PC-3 (cell line): ENCODE results near the gene GRM1.
"Not testable (repeated sequence)": the region's sequence is repeated elsewhere in the genome, so short reads cannot be mapped to it uniquely, and the experiment has no call there.

ENCODE experiments used
- EZH2phosphoT487 ChIP-seq: fragments of 300-600 bp; sonication (generic); IDR thresholded peaks from 2 replicates; pipeline ENCODE4 v1.6.1; 2018; ENCODE audit warnings: mild to moderate bottlenecking, antibody characterized with exemption, low read length, borderline replicate concordance
- TF ChIP-seq, protein P1 (sequence below): fragments of 300-600 bp; sonication (generic); conservative IDR thresholded peaks from 2 replicates; pipeline ENCODE4 v1.5.1; 2017; ENCODE audit warnings: antibody characterized with exemption, low read depth, mild to moderate bottlenecking, low read length

DNA sequence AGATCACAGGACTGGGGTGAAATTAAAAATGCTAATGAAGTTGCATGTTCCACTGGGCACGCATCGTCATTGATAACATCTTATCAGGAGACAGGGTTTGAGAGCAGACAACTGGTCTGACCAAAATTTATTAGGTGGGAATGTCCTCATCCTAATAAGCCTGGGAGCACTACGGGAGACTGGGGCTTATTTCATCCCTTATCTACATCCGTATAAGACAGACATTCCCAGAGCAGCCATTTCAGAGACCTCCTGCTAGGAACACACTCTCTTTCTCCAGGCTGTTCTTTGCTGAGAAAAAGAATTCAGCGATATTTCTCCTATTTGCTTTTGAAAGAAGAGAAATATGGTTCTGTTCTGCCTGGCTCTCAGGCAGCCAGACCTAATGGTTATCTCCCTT, 214.8 kb downstream of the GRM1 start:
- not testable (repeated sequence) for TF ChIP-seq EZH2phosphoT487
- TF ChIP-seq, protein P1, sequence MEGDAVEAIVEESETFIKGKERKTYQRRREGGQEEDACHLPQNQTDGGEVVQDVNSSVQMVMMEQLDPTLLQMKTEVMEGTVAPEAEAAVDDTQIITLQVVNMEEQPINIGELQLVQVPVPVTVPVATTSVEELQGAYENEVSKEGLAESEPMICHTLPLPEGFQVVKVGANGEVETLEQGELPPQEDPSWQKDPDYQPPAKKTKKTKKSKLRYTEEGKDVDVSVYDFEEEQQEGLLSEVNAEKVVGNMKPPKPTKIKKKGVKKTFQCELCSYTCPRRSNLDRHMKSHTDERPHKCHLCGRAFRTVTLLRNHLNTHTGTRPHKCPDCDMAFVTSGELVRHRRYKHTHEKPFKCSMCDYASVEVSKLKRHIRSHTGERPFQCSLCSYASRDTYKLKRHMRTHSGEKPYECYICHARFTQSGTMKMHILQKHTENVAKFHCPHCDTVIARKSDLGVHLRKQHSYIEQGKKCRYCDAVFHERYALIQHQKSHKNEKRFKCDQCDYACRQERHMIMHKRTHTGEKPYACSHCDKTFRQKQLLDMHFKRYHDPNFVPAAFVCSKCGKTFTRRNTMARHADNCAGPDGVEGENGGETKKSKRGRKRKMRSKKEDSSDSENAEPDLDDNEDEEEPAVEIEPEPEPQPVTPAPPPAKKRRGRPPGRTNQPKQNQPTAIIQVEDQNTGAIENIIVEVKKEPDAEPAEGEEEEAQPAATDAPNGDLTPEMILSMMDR = not testable (repeated sequence)
